Activated T-cell treated with anti-CD3 and anti-CD28 coated beads, Interleukin-2, amount 50 U/mL, for 48 hours (primary cell): Measurements from ENCODE around the gene CBLC.

Experiments used
- DNase-seq, 2 experiments: peaks; one replicate each; pipeline ENCODE4 v3.0.0-alpha.2; 2020

CBLC gene

GRCh38 chr19:44803442-44804428, 26.0 kb downstream of the CBLC start:
- DNase-seq, result no peak

- DNase-seq, result no peak
Observed at GRCh38 chr19:44806291-44806690, 28.6 kb downstream of the CBLC start.

- no peak for DNase-seq
Observed at GRCh38 chr19:44807162-44807561, 29.5 kb downstream of the CBLC start.

GRCh38 chr19:44807652-44808462, 30.2 kb downstream of the CBLC start:
- no peak for DNase-seq

- no peak for DNase-seq
Observed at GRCh38 chr19:44808463-44809371, 31.0 kb downstream of the CBLC start, which contains the start of gene BCAM. Gene BCAM, plus strand, starts transcription at chr19:44809103. Its CDS starts 22 bp downstream, at chr19:44809125.

- no peak for DNase-seq
Observed at GRCh38 chr19:44809577-44810233, 32.0 kb downstream of the CBLC start.

GRCh38 chr19:44810234-44811121, 32.8 kb downstream of the CBLC start:
- DNase-seq, result no peak

GRCh38 chr19:44811122-44811419, 33.4 kb downstream of the CBLC start:
- DNase-seq, result no peak

- DNase-seq, result no peak
Observed at GRCh38 chr19:44812142-44812718, 34.5 kb downstream of the CBLC start.

GRCh38 chr19:44813070-44813840, 35.6 kb downstream of the CBLC start:
- no peak for DNase-seq

- no peak for DNase-seq
Observed at GRCh38 chr19:44813841-44814470, 36.3 kb downstream of the CBLC start.

GRCh38 chr19:44814517-44814916, 36.8 kb downstream of the CBLC start:
- no peak for DNase-seq

GRCh38 chr19:44816301-44816700, 38.6 kb downstream of the CBLC start:
- no peak for DNase-seq

GRCh38 chr19:44817725-44818465, 40.2 kb downstream of the CBLC start:
- no peak for DNase-seq

GRCh38 chr19:44818466-44819031, 40.9 kb downstream of the CBLC start:
- DNase-seq, result no peak

GRCh38 chr19:44819246-44819832, 41.6 kb downstream of the CBLC start:
- no peak for DNase-seq

GRCh38 chr19:44820648-44821609, 43.2 kb downstream of the CBLC start:
- DNase-seq, result no peak
